IPS-15b (cell line): Measurements from ENCODE around the gene ST6GALNAC4.

ENCODE experiments used
- H3K27me3 ChIP-seq: one replicate; pipeline ENCODE4 v1.6.1; 2013; ENCODE audit warnings: low read length; ENCODE audit not compliant: control insufficient read depth, insufficient read depth
- H3K36me3 ChIP-seq: one replicate; pipeline ENCODE4 v1.6.1; 2013; ENCODE audit warnings: low read length; ENCODE audit not compliant: control insufficient read depth, insufficient read depth
- H3K4me1 ChIP-seq: one replicate; pipeline ENCODE4 v1.6.1; 2013; ENCODE audit warnings: mild to moderate bottlenecking, low read length; ENCODE audit not compliant: control insufficient read depth, insufficient read depth
- H3K4me3 ChIP-seq: one replicate; pipeline ENCODE4 v1.5.1; 2013; ENCODE audit warnings: low read depth, low read length
- H3K9ac ChIP-seq: one replicate; pipeline ENCODE4 v1.6.1; 2013; ENCODE audit warnings: low read depth, mild to moderate bottlenecking, low read length
- H3K9me3 ChIP-seq: one replicate; pipeline ENCODE4 v1.6.1; 2013; ENCODE audit warnings: mild to moderate bottlenecking, low read length; ENCODE audit not compliant: control insufficient read depth, insufficient read depth

The ST6GALNAC4 gene

GRCh38 chr9:127869310-127870152, 47.3 kb downstream of the ST6GALNAC4 start:
- no peaks in the 10 kb centered on the region for H3K4me1 ChIP-seq
- no peak overlapping the region for H3K9ac ChIP-seq

DNA sequence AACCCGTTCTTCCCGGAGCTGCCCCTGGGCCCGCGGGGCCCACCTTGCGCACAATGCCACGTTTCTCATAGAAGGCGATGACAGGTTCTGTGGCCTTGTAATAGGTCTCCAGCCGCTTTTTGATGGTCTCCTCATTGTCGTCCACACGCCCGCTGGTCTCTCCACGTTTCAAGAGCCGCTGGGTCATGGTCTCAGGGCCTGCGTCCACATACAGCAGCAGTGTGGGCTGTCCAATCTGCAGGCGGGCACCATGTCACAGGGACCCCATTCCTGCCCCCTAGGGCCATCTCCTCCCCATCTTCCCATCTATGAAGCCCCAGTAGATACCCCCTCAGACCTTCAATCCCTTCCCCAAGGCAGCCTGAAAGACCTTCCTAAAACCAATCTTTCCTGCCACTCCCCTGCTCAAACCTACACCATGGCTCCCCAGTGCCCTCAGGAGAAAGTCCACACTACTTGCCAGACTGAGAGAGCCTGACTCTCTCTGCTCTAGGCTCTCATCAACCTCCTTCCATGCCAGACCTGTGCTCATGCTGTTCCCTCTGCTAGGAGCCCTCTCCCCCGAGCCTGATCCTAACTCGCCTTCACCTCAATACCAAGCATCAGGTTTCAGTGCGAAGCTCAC, 48.5 kb downstream of the ST6GALNAC4 start:
- Histone ChIP-seq H3K9me3 (no peaks in the 10 kb centered on the region), H3K4me3 (no peak overlapping the region), H3K36me3 (no peaks in the 10 kb centered on the region), H3K4me1 (no peaks in the 10 kb centered on the region), H3K27me3 (no peaks in the 10 kb centered on the region), H3K9ac (no peak overlapping the region)

More at GRCh38 chr9:127869310-127870152, 47.3 kb downstream of the ST6GALNAC4 start:
- Histone ChIP-seq H3K9me3 (no peaks in the 10 kb centered on the region), H3K27me3 (no peaks in the 10 kb centered on the region), H3K36me3 (no peaks in the 10 kb centered on the region), H3K4me3 (no peak overlapping the region)

GRCh38 chr9:127867356-127868277, 49.2 kb downstream of the ST6GALNAC4 start:
- Histone ChIP-seq H3K4me3 (no peak overlapping the region), H3K27me3 (no peaks in the 10 kb centered on the region), H3K36me3 (no peaks in the 10 kb centered on the region), H3K4me1 (no peaks in the 10 kb centered on the region), H3K9me3 (no peaks in the 10 kb centered on the region), H3K9ac (no peak overlapping the region)

- H3K36me3 ChIP-seq = no peaks in the 10 kb centered on the region
- no peak overlapping the region for H3K4me3 ChIP-seq
- H3K9me3 ChIP-seq = no peaks in the 10 kb centered on the region
- H3K27me3 ChIP-seq = no peaks in the 10 kb centered on the region
- no peaks in the 10 kb centered on the region for H3K4me1 ChIP-seq
- no peak overlapping the region for H3K9ac ChIP-seq
These were observed 50.3 kb downstream of the ST6GALNAC4 start for GRCh38 chr9:127866535-127866934.

- Histone ChIP-seq H3K9ac (no peak overlapping the region), H3K9me3 (no peaks in the 10 kb centered on the region), H3K36me3 (no peaks in the 10 kb centered on the region), H3K27me3 (no peaks in the 10 kb centered on the region), H3K4me3 (no peak overlapping the region), H3K4me1 (no peaks in the 10 kb centered on the region)
These were observed 51.0 kb downstream of the ST6GALNAC4 start for GRCh38 chr9:127865645-127866464.

DNA sequence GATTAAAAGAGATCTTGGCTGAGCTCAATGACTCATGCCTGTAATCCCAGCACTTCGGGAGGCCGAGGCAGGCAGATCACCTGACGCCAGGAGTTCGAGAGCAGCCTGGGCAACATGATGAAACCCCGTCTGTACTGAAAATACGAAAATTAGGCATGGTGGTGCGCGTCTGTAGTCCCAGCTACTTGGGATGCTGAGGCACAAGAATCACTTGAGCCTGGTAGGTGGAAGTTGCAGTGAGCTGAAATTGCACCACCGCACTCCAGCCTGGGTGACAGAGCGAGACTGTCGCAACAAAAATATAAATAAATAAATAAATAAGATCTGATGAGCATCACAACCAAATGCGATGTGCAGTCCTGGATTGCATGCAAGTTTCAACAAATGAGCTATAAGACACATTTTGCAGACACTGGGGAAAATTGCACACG, 53.6 kb downstream of the ST6GALNAC4 start:
- Histone ChIP-seq H3K9ac (no peak overlapping the region), H3K4me1 (no peaks in the 10 kb centered on the region)

DNA sequence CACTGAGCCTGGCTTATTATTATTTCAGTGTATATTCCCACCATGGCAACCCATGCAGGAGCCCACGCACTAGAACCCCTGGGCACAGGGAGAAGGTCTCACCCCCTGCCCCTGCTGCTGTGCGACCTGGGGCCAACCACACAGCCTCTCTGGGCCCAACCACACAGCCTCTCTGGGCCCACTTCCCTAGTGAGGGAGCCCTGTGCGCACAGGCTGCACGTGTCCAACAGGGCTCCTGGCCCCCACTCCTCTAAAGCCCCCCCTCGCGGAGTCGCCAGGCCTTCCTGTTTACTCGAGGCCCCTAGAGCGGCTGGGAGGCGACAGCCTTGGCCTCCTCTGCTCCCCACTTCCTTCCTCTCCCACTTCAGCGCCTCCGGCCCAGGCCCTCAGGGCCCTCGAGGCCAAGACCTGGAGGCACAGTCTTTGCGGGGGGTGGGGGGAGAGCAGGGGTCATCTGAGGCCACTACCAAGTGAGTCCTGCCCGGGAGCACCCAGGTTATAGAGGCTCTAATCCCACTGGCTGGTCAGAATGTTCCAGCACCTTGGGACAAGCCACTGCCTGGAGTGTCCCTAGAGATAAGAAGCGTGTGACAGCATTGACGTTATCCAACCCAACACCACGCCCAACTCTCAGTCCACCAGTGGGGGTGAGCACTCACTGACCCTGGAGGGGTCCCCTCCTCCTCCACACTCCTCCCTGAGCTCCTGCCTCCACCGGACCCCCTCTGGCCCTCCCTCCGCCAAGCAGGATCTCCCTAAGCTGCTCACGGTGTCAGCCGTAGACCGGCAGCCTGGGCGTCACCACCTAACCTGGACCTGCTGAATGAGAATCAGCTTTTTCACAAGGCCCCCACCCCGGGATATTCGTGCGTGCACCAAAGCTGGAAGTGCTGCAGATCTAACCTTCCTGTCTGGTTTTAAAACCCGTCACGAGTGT, 54.5 kb downstream of the ST6GALNAC4 start:
- H3K4me1 ChIP-seq = no peaks in the 10 kb centered on the region
- H3K36me3 ChIP-seq = no peaks in the 10 kb centered on the region
- no peak overlapping the region for H3K9ac ChIP-seq
- H3K4me3 ChIP-seq = no peak overlapping the region
- H3K27me3 ChIP-seq = no peaks in the 10 kb centered on the region
- no peaks in the 10 kb centered on the region for H3K9me3 ChIP-seq

More for the DNA sequence above, 53.6 kb downstream of the ST6GALNAC4 start:
- H3K36me3 ChIP-seq = no peaks in the 10 kb centered on the region
- no peaks in the 10 kb centered on the region for H3K9me3 ChIP-seq
- H3K4me3 ChIP-seq = no peak overlapping the region
- H3K27me3 ChIP-seq = no peaks in the 10 kb centered on the region

DNA sequence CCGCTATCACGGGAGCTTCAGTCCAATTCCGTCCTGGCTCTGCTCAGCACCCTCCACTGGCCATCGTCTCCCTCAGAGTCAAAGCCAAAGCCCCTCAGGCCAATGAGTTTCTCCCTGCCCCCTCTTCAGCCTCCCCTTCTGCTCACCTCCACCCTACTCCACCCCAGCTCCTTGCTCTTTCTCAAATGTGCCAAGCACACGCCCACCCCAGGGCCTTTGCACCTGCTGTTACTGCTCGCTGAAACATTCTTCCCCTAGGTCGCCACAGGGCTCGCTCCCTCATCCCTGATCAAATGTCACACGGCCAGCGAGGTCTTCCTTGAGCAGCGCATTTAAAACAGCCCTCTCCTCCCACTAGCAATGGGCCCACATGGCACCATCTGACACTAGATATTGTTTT, 56.1 kb downstream of the ST6GALNAC4 start:
- Histone ChIP-seq H3K9ac (no peak overlapping the region), H3K4me1 (no peaks in the 10 kb centered on the region)

GRCh38 chr9:127860260-127860659, 56.6 kb downstream of the ST6GALNAC4 start:
- Histone ChIP-seq H3K4me1 (no peaks in the 10 kb centered on the region), H3K9ac (no peak overlapping the region), H3K4me3 (no peak overlapping the region), H3K36me3 (no peaks in the 10 kb centered on the region), H3K27me3 (no peaks in the 10 kb centered on the region), H3K9me3 (no peaks in the 10 kb centered on the region)

More for the DNA sequence above, 56.1 kb downstream of the ST6GALNAC4 start:
- Histone ChIP-seq H3K9me3 (no peaks in the 10 kb centered on the region), H3K27me3 (no peaks in the 10 kb centered on the region), H3K4me3 (no peak overlapping the region), H3K36me3 (no peaks in the 10 kb centered on the region)

DNA sequence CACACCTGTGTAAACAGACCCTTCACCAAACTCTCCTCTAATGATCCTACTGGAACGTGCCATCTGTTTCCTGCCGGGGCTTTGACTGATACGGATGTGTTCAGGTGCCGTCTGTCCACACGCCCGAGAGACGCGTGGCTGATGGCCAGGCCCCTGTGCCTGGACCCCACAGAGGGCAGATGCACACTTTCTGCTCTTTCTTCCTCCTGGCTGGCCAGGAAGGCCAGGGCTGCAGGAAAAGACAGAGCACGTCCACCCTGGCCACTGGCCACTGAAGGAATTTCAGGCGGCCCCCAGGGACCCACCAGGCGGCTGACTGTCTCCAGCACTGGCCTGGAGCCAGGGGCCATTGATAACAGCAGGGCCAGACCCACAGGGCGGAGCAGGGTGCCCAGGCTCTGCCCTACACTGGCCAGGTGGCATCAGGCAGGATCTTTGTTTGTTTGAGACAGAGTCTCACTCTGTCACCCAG, 58.8 kb downstream of the ST6GALNAC4 start:
- Histone ChIP-seq H3K4me3 (no peak overlapping the region), H3K4me1 (no peaks in the 10 kb centered on the region), H3K9me3 (no peaks in the 10 kb centered on the region), H3K36me3 (no peaks in the 10 kb centered on the region), H3K27me3 (no peaks in the 10 kb centered on the region), H3K9ac (no peak overlapping the region)
